Right lung (tissue), 5 donors: ENCODE data around the gene KRTAP10-11. TPM values are rescaled to one million over a fixed set of nuclear protein-coding genes. Genes with fewer than 3 reads are reported as not detected.

Experiments
- DNase-seq, 2 donors: peaks; one replicate each; pipeline ENCODE4 v3.0.0-alpha.2; 2013
- polyA plus RNA-seq, 5 donors: library from polyadenylated mRNA; unstranded; fragments of 120-200 nt; gene quantifications; one replicate each; pipeline versions ENCODE4 v1.2.1 to v1.2.3, GENCODE V29; 2013; ENCODE audit warnings: inconsistent platforms in 1 of 5, low replicate concordance in 1 of 5; ENCODE audit not compliant: insufficient read length in 5 of 5, insufficient read depth in 1 of 5

KRTAP10-11 gene
- polyA plus RNA-seq, 5 donors: not detected

- no peak for DNase-seq
Observed at GRCh38 chr21:44695184-44695583, 49.0 kb downstream of the KRTAP10-11 start.

DNA sequence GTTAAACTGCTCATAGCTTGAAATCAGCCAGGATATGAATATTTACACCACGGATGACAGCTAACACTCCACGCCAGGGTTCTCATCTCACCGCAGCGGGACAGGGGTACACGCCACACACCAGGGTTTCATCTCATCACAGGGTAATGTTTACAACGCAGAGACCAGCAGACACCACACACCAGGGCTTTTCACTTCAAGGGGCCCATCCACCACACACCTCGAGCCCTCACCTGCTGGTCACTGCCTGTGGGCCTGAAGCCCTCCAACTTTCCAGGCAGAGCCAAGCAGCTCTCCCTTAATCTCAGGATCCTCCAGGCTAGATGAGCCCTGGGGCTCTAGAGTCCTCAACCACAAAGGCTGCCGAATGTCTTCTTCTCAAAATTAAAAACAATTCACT, 49.4 kb downstream of the KRTAP10-11 start:
- DNase-seq: no peak

DNA sequence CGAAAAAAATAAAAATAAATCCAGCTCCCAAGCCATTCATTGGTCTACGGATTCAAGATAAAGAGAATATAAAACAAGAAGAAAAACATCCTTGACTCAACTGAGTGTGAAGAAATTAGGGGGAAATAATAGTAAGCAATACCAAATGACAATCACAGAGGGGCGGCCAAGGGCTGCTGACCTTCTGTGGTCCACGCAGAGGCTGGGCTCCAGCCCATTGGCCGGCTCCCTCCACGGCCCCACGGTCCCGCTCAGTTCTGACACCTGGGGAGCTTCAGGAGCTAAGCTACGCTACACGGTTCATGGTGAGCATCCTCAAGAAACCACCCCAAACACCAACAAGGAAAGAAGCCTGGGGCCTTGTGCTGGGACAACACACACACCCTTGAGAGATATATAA, 50.4 kb downstream of the KRTAP10-11 start:
- no peak for DNase-seq

Other genes starting within 250 kb of the KRTAP10-11 start
- 1 to 10 TPM; 4.2 to 6.6 (median 5.9) TPM for gene LRRC3, start 190.9 kb upstream of the KRTAP10-11 start, polyA plus RNA-seq
- not detected for gene KRTAP10-1, start 106.2 kb upstream of the KRTAP10-11 start, polyA plus RNA-seq
- gene KRTAP10-2, start 94.9 kb upstream of the KRTAP10-11 start, polyA plus RNA-seq: not detected
- not detected for gene KRTAP10-3, start 87.6 kb upstream of the KRTAP10-11 start, polyA plus RNA-seq
- gene KRTAP10-4, start 72.7 kb upstream of the KRTAP10-11 start, polyA plus RNA-seq: not detected
- gene KRTAP10-5, start 65.8 kb upstream of the KRTAP10-11 start, polyA plus RNA-seq: not detected
- not detected for gene KRTAP10-6, start 53.9 kb upstream of the KRTAP10-11 start, polyA plus RNA-seq
- gene KRTAP10-7, start 45.8 kb upstream of the KRTAP10-11 start, polyA plus RNA-seq: not detected
- gene KRTAP10-8, start 34.3 kb upstream of the KRTAP10-11 start, polyA plus RNA-seq: not detected
- not detected for gene KRTAP10-9, start 19.3 kb upstream of the KRTAP10-11 start, polyA plus RNA-seq
- gene KRTAP10-10, start 9.1 kb upstream of the KRTAP10-11 start, polyA plus RNA-seq: not detected
- not detected for gene KRTAP12-4, start 8.2 kb downstream of the KRTAP10-11 start, polyA plus RNA-seq
- gene KRTAP12-3, start 11.5 kb downstream of the KRTAP10-11 start, polyA plus RNA-seq: not detected
- not detected for gene KRTAP12-2, start 20.5 kb downstream of the KRTAP10-11 start, polyA plus RNA-seq
- gene KRTAP12-1, start 35.7 kb downstream of the KRTAP10-11 start, polyA plus RNA-seq: not detected
- gene KRTAP10-12, start 50.8 kb downstream of the KRTAP10-11 start, polyA plus RNA-seq: not detected
- gene TSPEAR, start 65.2 kb downstream of the KRTAP10-11 start, polyA plus RNA-seq: 1 to 10 TPM; 2.0 to 4.4 (median 3.0) TPM
- 100 to 1,000 TPM; 110 to 155 (median 135) TPM for gene UBE2G2, start 155.4 kb downstream of the KRTAP10-11 start, polyA plus RNA-seq
- gene SUMO3, start 171.6 kb downstream of the KRTAP10-11 start, polyA plus RNA-seq: 100 to 1,000 TPM; 116 to 138 (median 124) TPM
- gene PTTG1IP, start 227.3 kb downstream of the KRTAP10-11 start, polyA plus RNA-seq: 100 to 1,000 TPM; 190 to 221 (median 212) TPM